SK-N-SH (cell line): ENCODE results near the gene CHRNG. TPM values are rescaled to one million over a fixed set of nuclear protein-coding genes. Genes with fewer than 3 reads are reported as not detected.
"Not testable (repeated sequence)": the region's sequence is repeated elsewhere in the genome, so short reads cannot be mapped to it uniquely, and the experiment has no call there.

Experiments used
- CTCF ChIA-PET: fragments of 300-600, 350-600 bp; formaldehyde crosslinking; extraction: SDS; loops from one replicate; lab custom pipeline; 2021; lab: Yijun Ruan, JAX
- POLR2A ChIA-PET: fragments of 350-600 bp; sonication (Branson Sonifier 250); formaldehyde crosslinking; extraction: SDS; loops from one replicate; lab custom pipeline; 2020; ENCODE audit warnings: antibody characterized with exemption, inconsistent platforms; lab: Yijun Ruan, JAX
- DNase-seq: peaks from one replicate; pipeline ENCODE4 v3.0.0; 2012
- H2AFZ ChIP-seq: fragments of 200-600 bp; sonication (generic); 2 replicates; pipeline ENCODE4 v1.8.1; 2016; ENCODE audit warnings: antibody characterized with exemption, mild to moderate bottlenecking, low read depth
- H3F3A ChIP-seq: fragments of 200-600 bp; sonication (generic); replicated peaks from 2 replicates; pipeline ENCODE3; 2016; ENCODE audit warnings: antibody characterized with exemption, mild to moderate bottlenecking; ENCODE audit not compliant: insufficient read depth
- H3K27ac ChIP-seq, 2 experiments: fragments of 200-500 bp in 1 of 2; fragments of 200-600 bp in 1 of 2; sonication (Bioruptor generic) in 1 of 2; sonication (generic), shearing (Covaris generic) in 1 of 2; 2 replicates each; pipeline versions ENCODE4 v1.5.1 to v1.6.1; 2014 to 2016; ENCODE audit warnings: low read depth in 2 of 2, inconsistent platforms in 1 of 2, low read length in 1 of 2, mild to moderate bottlenecking in 1 of 2, mixed read lengths in 1 of 2
- H3K27me3 ChIP-seq: fragments of 200-600 bp; sonication (generic), shearing (Covaris generic); 2 replicates; pipeline ENCODE4 v1.6.1; 2016; ENCODE audit warnings: mixed run types; ENCODE audit not compliant: insufficient read depth
- H3K36me3 ChIP-seq, 2 experiments: fragments of 200-500 bp in 1 of 2; fragments of 200-600 bp in 1 of 2; sonication (Bioruptor generic) in 1 of 2; sonication (generic) in 1 of 2; replicated peaks in 1 of 2; 2 replicates each; pipeline versions ENCODE3 to v1.5.1; 2014 to 2016; ENCODE audit warnings: low read length in 1 of 2, mild to moderate bottlenecking in 1 of 2; ENCODE audit not compliant: insufficient read depth in 2 of 2, control insufficient read depth in 1 of 2
- H3K4me1 ChIP-seq, 2 experiments: fragments of 200-500 bp in 1 of 2; fragments of 200-600 bp in 1 of 2; sonication (Bioruptor generic) in 1 of 2; sonication (generic), shearing (Covaris generic) in 1 of 2; 2 replicates each; pipeline versions ENCODE4 v1.5.1 to v1.6.1; 2014 to 2016; ENCODE audit warnings: low read depth in 1 of 2, low read length in 1 of 2, mixed run types in 1 of 2; ENCODE audit not compliant: insufficient read depth in 2 of 2, control insufficient read depth in 1 of 2
- H3K4me2 ChIP-seq: fragments of 200-600 bp; sonication (generic), shearing (Covaris generic); 2 replicates; pipeline ENCODE4 v1.6.1; 2017; ENCODE audit warnings: mixed run types
- H3K4me3 ChIP-seq, 2 experiments: fragments of 200-500 bp in 1 of 2; fragments of 200-600 bp in 1 of 2; sonication (Bioruptor generic) in 1 of 2; sonication (generic), shearing (Covaris generic) in 1 of 2; 2 replicates each; pipeline versions ENCODE4 v1.5.1 to v1.8.1; 2014 to 2016; ENCODE audit warnings: low read depth in 2 of 2, inconsistent platforms in 1 of 2, low read length in 1 of 2, mild to moderate bottlenecking in 1 of 2, mixed read lengths in 1 of 2, moderate library complexity in 1 of 2
- H3K79me2 ChIP-seq: fragments of 200-600 bp; sonication (generic); 2 replicates; pipeline ENCODE4 v1.8.1; 2017; ENCODE audit warnings: mild to moderate bottlenecking; ENCODE audit not compliant: insufficient read depth
- H3K9ac ChIP-seq: fragments of 200-600 bp; sonication (generic); 2 replicates; pipeline ENCODE4 v1.6.1; 2017; ENCODE audit warnings: mixed run types
- H3K9me2 ChIP-seq: fragments of 200-600 bp; sonication (generic); 2 replicates; pipeline ENCODE4 v1.6.1; 2017; ENCODE audit warnings: mixed run types
- H3K9me3 ChIP-seq: fragments of 200-600 bp; sonication (generic); 2 replicates; pipeline ENCODE4 v1.6.1; 2017; ENCODE audit warnings: mixed run types, mild to moderate bottlenecking, moderate library complexity
- H4K20me1 ChIP-seq: fragments of 200-600 bp; sonication (generic); 2 replicates; pipeline ENCODE4 v1.6.1; 2017; ENCODE audit warnings: mild to moderate bottlenecking, mixed run types; ENCODE audit not compliant: insufficient read depth
- CHD2 ChIP-seq: fragments of 150-350 bp; IDR thresholded peaks from 2 replicates; pipeline ENCODE4 v1.6.1; 2018; ENCODE audit warnings: low read length; ENCODE audit not compliant: partially characterized antibody
- FOSL2 ChIP-seq: IDR thresholded peaks from 2 replicates; pipeline ENCODE4 v1.4.0; 2012; ENCODE audit warnings: low read depth, mild to moderate bottlenecking, moderate library complexity, borderline replicate concordance
- FOXM1 ChIP-seq: IDR thresholded peaks from 2 replicates; pipeline ENCODE4 v1.4.0; 2012; ENCODE audit warnings: low read depth, mild to moderate bottlenecking
- MXI1 ChIP-seq: IDR thresholded peaks from 2 replicates; pipeline ENCODE4 v1.6.1; 2012; ENCODE audit warnings: mild to moderate bottlenecking, low read depth, low read length, improper control_type of control experiment
- POLR2AphosphoS5 ChIP-seq: IDR thresholded peaks from 2 replicates; pipeline ENCODE4 v1.6.1; 2012; ENCODE audit warnings: low read depth, low read length
- RCOR1 ChIP-seq: fragments of 150-350 bp; IDR thresholded peaks from 2 replicates; pipeline ENCODE4 v1.6.1; 2017; ENCODE audit warnings: antibody characterized with exemption, low read length
- RFX5 ChIP-seq: IDR thresholded peaks from 2 replicates; pipeline ENCODE4 v1.6.1; 2012; ENCODE audit warnings: mild to moderate bottlenecking, improper control_type of control experiment, low read length
- RXRA ChIP-seq: IDR thresholded peaks from 2 replicates; pipeline ENCODE4 v1.4.0; 2012; ENCODE audit warnings: low read depth, mild to moderate bottlenecking, borderline replicate concordance
- SMC3 ChIP-seq: IDR thresholded peaks from 2 replicates; pipeline ENCODE4 v1.6.1; 2012; ENCODE audit warnings: low read depth, low read length, improper control_type of control experiment
- TEAD4 ChIP-seq: IDR thresholded peaks from 2 replicates; pipeline ENCODE4 v1.4.0; 2012; ENCODE audit warnings: mild to moderate bottlenecking, borderline replicate concordance; ENCODE audit not compliant: insufficient read depth
- WGBS: methylation state at CpG from one replicate; pipeline ENCODE4 v1.1.6; 2017; ENCODE audit warnings: low lambda C conversion rate; 5-methylcytosine and 5-hydroxymethylcytosine counted together
- polyA plus RNA-seq, 3 experiments: library from polyadenylated mRNA; depleted of rRNA; stranded (reverse); fragments of >200 nt; gene quantifications; 2 replicates each; pipeline ENCODE4 v1.2.3, GENCODE V29; 2012

The CHRNG gene
- polyA plus RNA-seq, 1 of the 3 experiments (the other 2 are of a cell fraction): not detected

DNA sequence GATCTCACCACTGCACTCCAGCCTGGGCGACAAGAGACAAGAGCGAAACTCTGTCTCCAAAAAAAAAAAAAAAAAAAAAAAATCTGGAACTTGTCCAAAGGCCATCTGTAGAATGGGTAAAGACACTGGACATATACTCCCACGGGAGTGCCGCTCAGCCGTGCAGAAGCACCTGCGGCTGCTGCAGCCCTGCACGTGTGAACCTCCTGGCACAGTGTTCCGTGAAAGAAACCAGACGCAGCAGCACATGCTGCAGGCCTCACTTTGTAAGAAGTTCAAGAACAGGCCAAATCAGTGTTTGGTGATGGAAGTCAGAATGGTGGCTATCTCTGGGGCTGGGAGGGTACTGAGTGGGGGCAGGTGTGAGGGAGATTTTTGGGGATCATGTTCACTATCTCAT, 7.1 kb upstream of the CHRNG start:
- H3K79me2 ChIP-seq: no peaks in the 10 kb centered on the region
- no peaks in the 10 kb centered on the region for H3K9me3 ChIP-seq
- H3K27ac ChIP-seq: no peak overlapping the region
- H3K4me3 ChIP-seq: no peak overlapping the region
- H3K9ac ChIP-seq: no peak overlapping the region
- peaks cover 0 to 5% of the 10 kb centered on the region in 2 experiments; a peak in 1 of 4 replicates for H3K4me1 ChIP-seq
- no peaks in the 10 kb centered on the region for H3F3A ChIP-seq
- no peak overlapping the region for H3K4me2 ChIP-seq
- WGBS: 51% methylated on average over 9 of the region's 9 CpGs
- no peaks in the 10 kb centered on the region for H4K20me1 ChIP-seq
- POLR2A ChIA-PET: no interaction called here
- TF ChIP-seq CHD2 (no peak), MXI1 (peak; percentile 53; the same call in 1 of the 2 replicates)
- TF ChIP-seq, all 33 proteins: peak for 1
- H2AFZ ChIP-seq: no peak overlapping the region
- no peaks in the 10 kb centered on the region for H3K27me3 ChIP-seq
- H3K36me3 ChIP-seq: no peaks in the 10 kb centered on the region
- H3K9me2 ChIP-seq: no peaks in the 10 kb centered on the region
- CTCF ChIA-PET: interaction anchor here (0.6 to 5.4 kb wide), 5 partner anchors 11 to 205 kb away, joined by 3 to 32 read pairs (median 4); partner anchors contain the start of gene PRSS56
- peak; percentile 65 for DNase-seq

DNA sequence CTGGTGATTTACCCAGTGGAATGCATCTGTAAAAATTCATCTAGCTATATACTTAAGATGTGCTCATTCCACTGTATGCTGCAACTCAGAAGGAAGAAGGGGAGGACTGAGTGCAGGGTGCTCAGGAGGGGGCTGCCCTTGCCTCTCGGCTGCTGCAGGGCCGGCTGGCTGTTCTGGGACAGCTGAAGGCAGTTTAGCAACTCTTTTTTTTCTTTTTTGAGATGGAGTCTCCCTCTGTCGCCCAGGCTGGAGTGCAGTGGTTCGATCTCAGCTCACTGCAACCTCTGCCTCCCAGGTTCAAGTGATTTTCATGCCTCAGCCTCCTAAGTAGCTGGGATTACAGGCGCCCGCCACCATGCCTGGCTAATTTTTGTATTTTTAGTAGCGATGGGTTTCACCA, 6.7 kb upstream of the CHRNG start:
- H3K36me3 ChIP-seq, H2AFZ ChIP-seq, H3K4me1 ChIP-seq, H3K27me3 ChIP-seq, H3F3A ChIP-seq, H3K27ac ChIP-seq, H3K4me3 ChIP-seq, H3K9me3 ChIP-seq, H3K9ac ChIP-seq, DNase-seq, H4K20me1 ChIP-seq, H3K9me2 ChIP-seq, POLR2A ChIA-PET, H3K79me2 ChIP-seq, H3K4me2 ChIP-seq: not testable (repeated sequence)
- WGBS: 79% methylated on average over 5 of the region's 7 CpGs
- CTCF ChIA-PET: interaction anchor here (0.6 to 5.4 kb wide), 6 partner anchors 10 to 206 kb away, joined by 3 to 32 read pairs (median 4); partner anchors contain the start of gene PRSS56

DNA sequence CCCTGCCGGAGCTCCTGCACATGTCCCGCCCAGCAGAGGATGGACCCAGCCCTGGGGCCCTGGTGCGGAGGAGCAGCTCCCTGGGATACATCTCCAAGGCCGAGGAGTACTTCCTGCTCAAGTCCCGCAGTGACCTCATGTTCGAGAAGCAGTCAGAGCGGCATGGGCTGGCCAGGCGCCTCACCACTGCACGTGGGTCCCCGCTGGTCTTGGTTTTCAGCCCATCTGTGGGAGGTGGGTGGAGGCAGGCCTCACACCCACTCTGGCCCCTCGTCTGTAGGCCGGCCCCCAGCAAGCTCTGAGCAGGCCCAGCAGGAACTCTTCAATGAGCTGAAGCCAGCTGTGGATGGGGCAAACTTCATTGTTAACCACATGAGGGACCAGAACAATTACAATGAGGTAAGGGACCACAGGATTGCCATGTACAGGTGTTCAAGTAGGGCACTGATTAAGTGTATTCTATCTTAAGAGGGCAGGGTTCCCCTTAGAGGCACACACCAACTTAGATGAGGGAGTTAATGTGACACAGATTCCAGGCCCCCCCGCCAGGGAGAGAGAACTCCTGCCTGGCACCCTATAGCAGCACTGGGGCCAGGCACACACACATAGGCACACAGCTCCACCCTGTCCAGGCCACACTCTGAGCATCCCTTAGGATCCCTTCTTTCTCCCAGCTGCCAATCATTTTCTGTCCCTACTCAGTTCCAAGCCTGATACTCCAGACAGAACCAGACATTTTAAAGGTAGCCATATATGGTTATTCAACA, 5.4 kb upstream of the CHRNG start:
- no peaks in the 10 kb centered on the region for H3F3A ChIP-seq
- 90% methylated on average over 4 of the region's 13 CpGs for WGBS
- H3K36me3 ChIP-seq: no peaks in the 10 kb centered on the region
- POLR2A ChIA-PET: no interaction called here
- H3K9ac ChIP-seq: no peak overlapping the region
- no peaks in the 10 kb centered on the region for H3K9me2 ChIP-seq
- TF ChIP-seq RCOR1: no peak
- no peak for TF ChIP-seq RFX5
- TF ChIP-seq POLR2AphosphoS5: no peak
- TF ChIP-seq FOSL2: no peak
- no peak for TF ChIP-seq SMC3
- TF ChIP-seq TEAD4: no peak
- no peak for TF ChIP-seq RXRA
- TF ChIP-seq CHD2: no peak
- no peak for TF ChIP-seq FOXM1
- peaks cover 0 to 5% of the 10 kb centered on the region in 2 experiments; a peak in 1 of 4 replicates for H3K4me1 ChIP-seq
- no peaks in the 10 kb centered on the region for H3K9me3 ChIP-seq
- no peaks in the 10 kb centered on the region for H3K27me3 ChIP-seq
- CTCF ChIA-PET: interaction anchor here (0.9 to 5.4 kb wide), 2 partner anchors 12 to 634 kb away, joined by 3 to 32 read pairs; partner anchors contain the start of gene PRSS56
- H3K4me2 ChIP-seq: no peak overlapping the region
- no peak overlapping the region for H3K4me3 ChIP-seq
- H4K20me1 ChIP-seq: no peaks in the 10 kb centered on the region
- H3K79me2 ChIP-seq: no peaks in the 10 kb centered on the region
- no peak for DNase-seq
- H3K27ac ChIP-seq: no peak overlapping the region
- no peak overlapping the region for H2AFZ ChIP-seq
